ENCODE data around the gene PCAT7.

- TF ChIP-seq GATA2 (IDR thresholded peaks at IDR 0.05; ENCODE audit: low read depth, low read length) (no peak), GATA3 (IDR thresholded peaks at IDR 0.05; ENCODE audit: low read depth, low read length) (no peak)
Observed at GRCh38 chr9:94619026-94619425, 64.1 kb downstream of the PCAT7 start.

All from SH-SY5Y (cell line).